Measurements from ENCODE around the gene RNF214.

Gene RNF214

GRCh38 chr11:117223741-117224689 is 8.5 kb upstream of the RNF214 start:
- TF ChIP-seq CTCF (IDR thresholded peaks at IDR 0.05; ENCODE audit: control insufficient read depth, insufficient read depth, low read depth, low read length, missing control alignments), result no peak
- H3K4me3 ChIP-seq (ENCODE audit: control insufficient read depth, low read depth, low read length), result no peak overlapping the region
- no peak for DNase-seq (ENCODE audit: low read depth)

GRCh38 chr11:117225553-117226170 is 6.8 kb upstream of the RNF214 start:
- no peak for DNase-seq (ENCODE audit: low read depth)
- no peak for TF ChIP-seq CTCF (IDR thresholded peaks at IDR 0.05; ENCODE audit: control insufficient read depth, insufficient read depth, low read depth, low read length, missing control alignments)
- no peak overlapping the region for H3K4me3 ChIP-seq (ENCODE audit: control insufficient read depth, low read depth, low read length)

- TF ChIP-seq CTCF (IDR thresholded peaks at IDR 0.05; ENCODE audit: control insufficient read depth, insufficient read depth, low read depth, low read length, missing control alignments), result peak; percentile 78
- no peak overlapping the region for H3K4me3 ChIP-seq (ENCODE audit: control insufficient read depth, low read depth, low read length)
- DNase-seq (ENCODE audit: low read depth), result peak; percentile 46
Measured at GRCh38 chr11:117226388-117227385, 5.8 kb upstream of the RNF214 start.

GRCh38 chr11:117228091-117228490 is 4.4 kb upstream of the RNF214 start:
- TF ChIP-seq CTCF (IDR thresholded peaks at IDR 0.05; ENCODE audit: control insufficient read depth, insufficient read depth, low read depth, low read length, missing control alignments), result no peak
- no peak overlapping the region for H3K4me3 ChIP-seq (ENCODE audit: control insufficient read depth, low read depth, low read length)
- no peak for DNase-seq (ENCODE audit: low read depth)

- no peak overlapping the region for H3K4me3 ChIP-seq (ENCODE audit: control insufficient read depth, low read depth, low read length)
- TF ChIP-seq CTCF (IDR thresholded peaks at IDR 0.05; ENCODE audit: control insufficient read depth, insufficient read depth, low read depth, low read length, missing control alignments), result no peak
- no peak for DNase-seq (ENCODE audit: low read depth)
Measured at GRCh38 chr11:117229411-117229810, 3.1 kb upstream of the RNF214 start.

- no peak for TF ChIP-seq CTCF (IDR thresholded peaks at IDR 0.05; ENCODE audit: control insufficient read depth, insufficient read depth, low read depth, low read length, missing control alignments)
- no peak for DNase-seq (ENCODE audit: low read depth)
- H3K4me3 ChIP-seq (ENCODE audit: control insufficient read depth, low read depth, low read length), result no peak overlapping the region
Measured at GRCh38 chr11:117229931-117230285, 2.6 kb upstream of the RNF214 start.
